GM21381 (cell line): Measurements from ENCODE around the gene ARHGEF28.

ENCODE experiments used
- ATAC-seq: cut with Tn5 transposase; IDR thresholded peaks from one replicate; pipeline ENCODE4 v1.9.1; 2021; ENCODE audit warnings: mild to moderate bottlenecking, moderate library complexity; ENCODE audit not compliant: unreplicated experiment

Gene ARHGEF28

GRCh38 chr5:73812457-73812856, 186.5 kb downstream of the ARHGEF28 start:
- ATAC-seq: no peak

- no peak for ATAC-seq
Measured at GRCh38 chr5:73812962-73813588, 187.1 kb downstream of the ARHGEF28 start.

- ATAC-seq: no peak
Measured at GRCh38 chr5:73814233-73814846, 188.3 kb downstream of the ARHGEF28 start.

DNA sequence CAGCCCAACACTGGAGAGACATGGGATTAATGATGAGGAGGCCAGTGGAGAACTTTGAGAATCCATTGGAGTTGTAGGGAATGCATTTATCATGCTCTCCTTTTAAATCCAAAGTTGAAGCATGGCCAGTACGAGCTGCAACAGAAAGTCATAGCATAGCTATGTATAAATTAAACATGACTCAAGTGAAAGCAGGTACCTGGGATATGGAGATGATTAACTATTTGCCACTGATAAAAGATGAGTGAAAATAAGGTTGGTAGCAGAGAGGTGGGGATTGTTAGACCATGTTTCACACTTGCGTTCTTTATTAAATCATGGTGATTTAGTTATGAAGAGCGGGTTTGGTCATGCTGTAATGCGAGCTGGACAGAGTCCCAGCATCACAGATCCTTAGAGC, 189.6 kb downstream of the ARHGEF28 start:
- no peak for ATAC-seq

- ATAC-seq: no peak
Measured at GRCh38 chr5:73816656-73817420, 190.8 kb downstream of the ARHGEF28 start.

- ATAC-seq: no peak
Measured at GRCh38 chr5:73818357-73818756, 192.4 kb downstream of the ARHGEF28 start.

GRCh38 chr5:73820326-73820725, 194.3 kb downstream of the ARHGEF28 start:
- no peak for ATAC-seq

- ATAC-seq: no peak
Measured at GRCh38 chr5:73821003-73821402, 195.0 kb downstream of the ARHGEF28 start.

- no peak for ATAC-seq
Measured at GRCh38 chr5:73822278-73822988, 196.4 kb downstream of the ARHGEF28 start.

DNA sequence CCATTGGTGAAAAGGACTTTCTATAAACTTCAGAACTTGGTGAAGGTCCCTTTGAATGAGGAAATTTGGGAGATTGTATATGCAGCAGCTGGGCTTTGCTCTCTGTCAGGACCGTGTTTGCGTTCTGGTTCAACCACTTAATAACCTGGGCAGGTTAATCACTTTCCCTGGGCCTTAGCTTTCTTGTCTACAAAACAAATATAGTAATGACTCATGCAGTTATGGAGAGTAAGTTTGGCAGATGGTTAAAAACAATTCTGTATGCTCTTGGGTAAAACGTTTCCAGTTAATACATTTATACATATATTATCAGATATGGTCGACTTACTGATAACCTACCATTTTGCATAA, 197.0 kb downstream of the ARHGEF28 start:
- no peak for ATAC-seq

DNA sequence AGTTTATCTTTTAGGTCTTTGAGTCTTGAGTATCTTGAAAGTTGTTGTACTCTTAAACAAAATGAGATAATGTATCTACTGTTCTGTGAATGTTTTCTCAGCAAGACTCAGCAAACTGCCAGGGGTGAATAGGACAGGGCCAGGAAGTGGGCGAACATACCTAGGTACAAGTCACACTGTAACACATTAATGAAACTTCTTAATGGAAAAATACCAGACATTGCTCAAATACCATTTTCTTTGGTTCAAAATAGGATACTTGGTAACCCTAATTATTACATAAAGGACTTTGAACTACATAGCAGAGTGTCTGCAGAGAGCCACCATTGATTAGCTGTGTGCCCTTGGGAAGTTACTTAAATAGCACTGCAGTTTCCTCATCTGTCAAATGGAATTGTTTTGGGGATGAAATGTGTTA, 197.5 kb downstream of the ARHGEF28 start:
- ATAC-seq: no peak

DNA sequence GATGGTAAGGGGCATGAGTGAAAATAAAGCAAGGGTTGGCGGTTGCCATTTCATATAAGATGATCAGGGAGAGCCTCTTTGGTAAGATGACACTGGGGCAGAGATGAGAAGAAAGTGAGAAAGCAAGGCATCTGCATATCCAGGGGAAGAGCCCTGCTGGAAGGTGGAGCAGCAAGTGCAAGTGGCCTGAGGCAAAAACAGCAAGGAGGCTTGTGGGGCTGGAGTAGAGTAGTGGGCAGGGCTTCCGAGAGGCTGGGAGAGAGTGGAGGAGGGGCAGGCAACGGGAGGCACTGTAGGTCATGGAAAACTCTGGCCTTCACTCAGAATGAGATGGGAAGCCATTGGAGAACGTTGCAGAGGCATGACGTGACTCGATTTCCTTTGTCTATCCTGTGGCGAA, 199.2 kb downstream of the ARHGEF28 start:
- no peak for ATAC-seq

- no peak for ATAC-seq
Measured at GRCh38 chr5:73825736-73826135, 199.7 kb downstream of the ARHGEF28 start.

- ATAC-seq: no peak
Measured at GRCh38 chr5:73826301-73827105, 200.5 kb downstream of the ARHGEF28 start.

GRCh38 chr5:73827106-73827450, 201.1 kb downstream of the ARHGEF28 start:
- ATAC-seq: no peak

- no peak for ATAC-seq
Measured at GRCh38 chr5:73828465-73828864, 202.5 kb downstream of the ARHGEF28 start.

- ATAC-seq: no peak
Measured at GRCh38 chr5:73830646-73831045, 204.7 kb downstream of the ARHGEF28 start.

DNA sequence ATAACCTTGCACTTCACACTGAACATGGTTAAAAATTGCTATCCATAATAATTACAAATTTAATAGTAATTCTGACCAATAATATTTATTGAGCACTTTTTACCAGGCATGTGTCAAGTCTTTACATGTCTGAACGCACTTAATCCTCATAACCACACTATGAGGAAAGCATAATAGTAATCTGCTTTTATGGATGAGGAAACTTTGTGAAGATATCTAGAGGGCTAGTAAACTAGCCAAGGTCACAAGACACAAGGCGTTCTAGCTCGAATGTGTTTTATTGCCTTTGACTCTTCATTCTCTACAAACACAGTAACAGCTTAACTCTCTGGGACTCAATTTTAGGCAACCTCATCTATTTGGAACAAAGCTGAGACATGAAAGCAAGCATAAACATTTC, 205.1 kb downstream of the ARHGEF28 start:
- ATAC-seq: no peak

- no peak for ATAC-seq
Measured at GRCh38 chr5:73834693-73835092, 208.7 kb downstream of the ARHGEF28 start.

GRCh38 chr5:73835726-73836125, 209.7 kb downstream of the ARHGEF28 start:
- ATAC-seq: no peak

DNA sequence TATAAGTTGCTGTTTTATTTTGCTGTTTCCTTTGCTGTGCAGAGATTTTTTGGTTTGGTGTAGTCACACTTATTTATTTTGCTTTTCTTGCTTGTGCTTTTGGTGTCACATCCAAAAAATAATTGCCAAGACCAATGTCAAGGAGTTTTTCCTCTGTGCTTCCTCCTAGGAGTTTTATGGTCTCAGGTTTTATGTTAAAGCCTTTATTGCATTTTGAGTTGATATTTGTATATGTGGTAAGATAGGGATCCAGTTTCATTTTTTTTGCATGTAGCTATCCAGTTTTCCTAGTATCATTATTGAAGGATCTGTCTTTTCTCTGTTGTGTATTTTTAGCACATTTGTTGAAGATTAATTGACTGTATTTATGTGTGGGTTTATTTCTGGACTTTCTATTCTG, 210.6 kb downstream of the ARHGEF28 start:
- no peak for ATAC-seq
